Astrocyte (in vitro differentiated cells and primary cell): ENCODE data around the gene DIAPH1. TPM values are rescaled to one million over a fixed set of nuclear protein-coding genes. Genes with fewer than 3 reads are reported as not detected.

Source experiments
- DNase-seq: peaks from one replicate; pipeline ENCODE4 v3.0.0-alpha.2; 2010; ENCODE audit warnings: low read depth
- FAIRE-seq: peaks from 2 replicates; lab custom pipeline; 2011; peaks lifted over from hg19 to GRCh38; lab: Jason Lieb, UNC
- H2AFZ ChIP-seq: 2 replicates; pipeline ENCODE4 v1.6.0; 2012; ENCODE audit warnings: low read depth, low read length, inconsistent platforms
- H3K27ac ChIP-seq: 2 replicates; pipeline ENCODE4 v1.5.1; 2011; ENCODE audit warnings: low read depth, low read length, inconsistent platforms
- H3K27me3 ChIP-seq: 2 replicates; pipeline ENCODE4 v1.6.0; 2011; ENCODE audit warnings: low read length, inconsistent platforms; ENCODE audit not compliant: insufficient read depth
- H3K36me3 ChIP-seq: 2 replicates; pipeline ENCODE4 v1.5.1; 2011; ENCODE audit warnings: low read length, inconsistent platforms; ENCODE audit not compliant: insufficient read depth
- H3K4me1 ChIP-seq: 2 replicates; pipeline ENCODE4 v1.5.1; 2011; ENCODE audit warnings: low read length, inconsistent platforms; ENCODE audit not compliant: insufficient read depth
- H3K4me2 ChIP-seq: 2 replicates; pipeline ENCODE4 v1.6.0; 2012; ENCODE audit warnings: low read length, inconsistent platforms
- H3K4me3 ChIP-seq: 2 replicates; pipeline ENCODE4 v1.5.1; 2011; ENCODE audit warnings: low read depth, mild to moderate bottlenecking, low read length, inconsistent platforms; ENCODE audit not compliant: insufficient read depth
- H3K79me2 ChIP-seq: 2 replicates; pipeline ENCODE4 v1.6.0; 2012; ENCODE audit warnings: mild to moderate bottlenecking, low read length, inconsistent platforms; ENCODE audit not compliant: insufficient read depth
- H3K9ac ChIP-seq: 2 replicates; pipeline ENCODE4 v1.6.0; 2012; ENCODE audit warnings: mild to moderate bottlenecking, low read length, inconsistent platforms
- H3K9me3 ChIP-seq: 2 replicates; pipeline ENCODE4 v1.5.1; 2012; ENCODE audit warnings: low read depth, mild to moderate bottlenecking, low read length, inconsistent platforms; ENCODE audit not compliant: insufficient read depth
- H4K20me1 ChIP-seq: 2 replicates; pipeline ENCODE4 v1.6.0; 2012; ENCODE audit warnings: low read length, inconsistent platforms; ENCODE audit not compliant: insufficient read depth
- H3K27ac Mint-ChIP-seq: one replicate; pipeline ENCODE4 v1.8.0; 2021; ENCODE audit warnings: mild to moderate bottlenecking, mixed read lengths; ENCODE audit not compliant: unreplicated experiment
- H3K27me3 Mint-ChIP-seq: one replicate; pipeline ENCODE4 v1.8.0; 2021; ENCODE audit warnings: low read depth, mixed read lengths; ENCODE audit not compliant: unreplicated experiment
- H3K36me3 Mint-ChIP-seq: one replicate; pipeline ENCODE4 v1.8.0; 2021; ENCODE audit warnings: low read depth, mixed read lengths; ENCODE audit not compliant: unreplicated experiment
- H3K4me1 Mint-ChIP-seq: one replicate; pipeline ENCODE4 v1.8.0; 2021; ENCODE audit warnings: low read depth, mixed read lengths; ENCODE audit not compliant: unreplicated experiment
- H3K4me3 Mint-ChIP-seq: one replicate; pipeline ENCODE4 v1.8.0; 2021; ENCODE audit warnings: mild to moderate bottlenecking, moderate library complexity, mixed read lengths; ENCODE audit not compliant: unreplicated experiment
- H3K9me3 Mint-ChIP-seq: one replicate; pipeline ENCODE4 v1.8.0; 2021; ENCODE audit warnings: mild to moderate bottlenecking, mixed read lengths; ENCODE audit not compliant: unreplicated experiment
- EZH2 ChIP-seq: IDR thresholded peaks from 2 replicates; pipeline ENCODE4 v1.6.1; 2012; ENCODE audit warnings: mild to moderate bottlenecking, low read length, inconsistent platforms; ENCODE audit not compliant: insufficient read depth
- total RNA-seq: library from RNA; stranded (reverse); gene quantifications from 2 replicates; pipeline ENCODE4 v1.2.1, GENCODE V29; 2021
- TF ChIP-seq, protein P1 (sequence below): IDR thresholded peaks from 2 replicates; pipeline ENCODE4 v1.5.1; 2011; ENCODE audit warnings: low read depth, mild to moderate bottlenecking, inconsistent platforms, low read length, moderate library complexity; ENCODE audit not compliant: insufficient read depth

Gene DIAPH1
- total RNA-seq, 1 donor from 2014 or later, result 78.8 TPM

DNA sequence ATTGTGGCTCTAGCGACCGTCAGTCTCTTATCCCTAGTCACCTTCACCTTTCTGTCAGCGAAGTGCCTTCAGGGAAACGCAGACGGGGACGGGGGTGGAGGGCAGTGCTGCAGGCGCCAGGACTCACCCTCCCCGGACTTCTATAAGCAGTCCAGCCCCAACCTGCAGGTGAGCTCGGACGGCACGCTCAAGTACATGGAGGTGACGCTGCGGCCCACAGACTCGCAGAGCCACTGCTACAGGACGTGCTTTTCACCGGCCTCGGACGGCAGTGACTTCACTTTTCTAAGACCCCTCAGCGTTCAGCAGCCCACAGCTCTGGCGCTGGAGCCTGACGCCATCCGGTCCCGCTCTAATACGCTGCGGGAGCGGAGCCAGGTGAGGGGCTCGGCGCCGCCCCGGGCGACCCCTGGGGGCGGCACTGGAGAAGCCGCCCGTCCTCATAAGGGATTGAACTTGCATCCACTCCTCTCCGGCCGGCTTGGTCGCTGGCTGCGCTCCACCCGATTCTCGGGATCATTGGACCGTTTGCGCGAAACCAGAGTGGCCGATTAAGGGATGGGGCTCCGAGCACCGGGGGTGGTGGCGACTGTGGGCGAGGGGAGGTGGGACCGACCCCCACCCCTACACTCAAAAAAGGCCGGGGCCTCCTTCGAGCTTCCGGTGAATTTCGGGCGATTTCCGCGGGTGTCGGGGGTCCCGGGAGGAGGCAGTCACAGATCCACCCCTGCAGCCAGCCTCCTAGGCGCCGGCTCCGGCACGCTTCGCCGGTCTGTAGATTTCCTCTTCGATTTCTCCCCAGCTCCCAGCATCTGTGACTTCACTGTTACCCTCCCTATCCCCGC, 127.3 kb downstream of the DIAPH1 start:
- Histone ChIP-seq H3K9ac (no peak overlapping the region), H3K27me3 (no peaks in the 10 kb centered on the region), H3K36me3 (no peaks in the 10 kb centered on the region), H3K79me2 (peaks cover 51% of the 10 kb centered on the region), H4K20me1 (peaks cover 46% of the 10 kb centered on the region), H3K4me3 (no peak overlapping the region), H3K9me3 (no peaks in the 10 kb centered on the region), H3K27ac (no peak overlapping the region), H3K4me2 (no peak overlapping the region), H2AFZ (no peak overlapping the region), H3K4me1 (peaks cover 49% of the 10 kb centered on the region)
- TF ChIP-seq, protein P1, sequence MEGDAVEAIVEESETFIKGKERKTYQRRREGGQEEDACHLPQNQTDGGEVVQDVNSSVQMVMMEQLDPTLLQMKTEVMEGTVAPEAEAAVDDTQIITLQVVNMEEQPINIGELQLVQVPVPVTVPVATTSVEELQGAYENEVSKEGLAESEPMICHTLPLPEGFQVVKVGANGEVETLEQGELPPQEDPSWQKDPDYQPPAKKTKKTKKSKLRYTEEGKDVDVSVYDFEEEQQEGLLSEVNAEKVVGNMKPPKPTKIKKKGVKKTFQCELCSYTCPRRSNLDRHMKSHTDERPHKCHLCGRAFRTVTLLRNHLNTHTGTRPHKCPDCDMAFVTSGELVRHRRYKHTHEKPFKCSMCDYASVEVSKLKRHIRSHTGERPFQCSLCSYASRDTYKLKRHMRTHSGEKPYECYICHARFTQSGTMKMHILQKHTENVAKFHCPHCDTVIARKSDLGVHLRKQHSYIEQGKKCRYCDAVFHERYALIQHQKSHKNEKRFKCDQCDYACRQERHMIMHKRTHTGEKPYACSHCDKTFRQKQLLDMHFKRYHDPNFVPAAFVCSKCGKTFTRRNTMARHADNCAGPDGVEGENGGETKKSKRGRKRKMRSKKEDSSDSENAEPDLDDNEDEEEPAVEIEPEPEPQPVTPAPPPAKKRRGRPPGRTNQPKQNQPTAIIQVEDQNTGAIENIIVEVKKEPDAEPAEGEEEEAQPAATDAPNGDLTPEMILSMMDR, result no peak
- no peak for TF ChIP-seq EZH2
- no peak for FAIRE-seq
- no peak for DNase-seq
- Mint-ChIP-seq H3K27ac (no peak overlapping the region), H3K4me3 (no peak overlapping the region), H3K9me3 (peaks cover 2% of the 10 kb centered on the region), H3K4me1 (peaks cover 45% of the 10 kb centered on the region), H3K36me3 (peaks cover 32% of the 10 kb centered on the region), H3K27me3 (no peaks in the 10 kb centered on the region)

DNA sequence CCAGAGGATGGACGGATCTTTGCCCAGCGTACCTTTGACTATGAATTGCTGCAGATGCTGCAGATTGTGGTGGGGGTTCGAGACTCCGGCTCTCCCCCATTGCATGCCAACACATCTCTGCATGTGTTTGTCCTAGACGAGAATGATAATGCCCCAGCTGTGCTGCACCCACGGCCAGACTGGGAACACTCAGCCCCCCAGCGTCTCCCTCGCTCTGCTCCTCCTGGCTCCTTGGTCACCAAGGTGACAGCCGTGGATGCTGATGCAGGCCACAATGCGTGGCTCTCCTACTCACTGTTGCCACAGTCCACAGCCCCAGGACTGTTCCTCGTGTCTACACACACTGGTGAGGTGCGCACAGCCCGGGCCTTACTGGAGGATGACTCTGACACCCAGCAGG, 128.0 kb downstream of the DIAPH1 start:
- no peaks in the 10 kb centered on the region for H3K36me3 ChIP-seq

More for the DNA sequence above, 128.0 kb downstream of the DIAPH1 start:
- H3K36me3 Mint-ChIP-seq, result peaks cover 37% of the 10 kb centered on the region
- Histone ChIP-seq H3K4me2 (no peak overlapping the region), H4K20me1 (peaks cover 53% of the 10 kb centered on the region), H3K9ac (no peak overlapping the region), H3K27me3 (no peaks in the 10 kb centered on the region), H3K4me3 (no peak overlapping the region), H3K79me2 (peaks cover 58% of the 10 kb centered on the region), H3K9me3 (no peaks in the 10 kb centered on the region), H3K27ac (no peak overlapping the region), H3K4me1 (peaks cover 41% of the 10 kb centered on the region), H2AFZ (no peak overlapping the region)
- peaks cover 2% of the 10 kb centered on the region for H3K9me3 Mint-ChIP-seq
- no peaks in the 10 kb centered on the region for H3K27me3 Mint-ChIP-seq
- FAIRE-seq, result no peak
- DNase-seq, result no peak
- peaks cover 37% of the 10 kb centered on the region for H3K4me1 Mint-ChIP-seq
- peak overlapping the region; percentile 25 for H3K4me3 Mint-ChIP-seq
- peak overlapping the region; percentile 15 for H3K27ac Mint-ChIP-seq
- TF ChIP-seq, protein P1, result no peak
- no peak for TF ChIP-seq EZH2
